Breast epithelium (tissue), 4 donors: Measurements from ENCODE around the gene SMIM5. TPM values are rescaled to one million over a fixed set of nuclear protein-coding genes. Genes with fewer than 3 reads are reported as not detected.

Experiments used
- DNase-seq, 2 donors: peaks; one replicate each; pipeline ENCODE4 v3.0.0-alpha.2; 2019; ENCODE audit warnings: low spot score in 2 of 2
- H3K27ac ChIP-seq, 2 donors: fragments of 200-600 bp; sonication (generic) in 1 of 2; one replicate each; pipeline ENCODE4 v1.5.1; 2016 to 2019; ENCODE audit warnings: mild to moderate bottlenecking in 1 of 2
- H3K27me3 ChIP-seq, 2 donors: fragments of 200-600 bp; sonication (generic) in 1 of 2; one replicate each; pipeline versions ENCODE4 v1.5.1 to v1.6.0; 2017 to 2019; ENCODE audit warnings: control low read depth in 1 of 2, mild to moderate bottlenecking in 1 of 2
- H3K36me3 ChIP-seq: fragments of 200-600 bp; one replicate; pipeline ENCODE4 v1.5.1; 2019
- H3K4me1 ChIP-seq, 2 donors: fragments of 200-600 bp; sonication (generic); one replicate each; pipeline ENCODE4 v1.5.1; 2016 to 2019; ENCODE audit warnings: control low read depth in 1 of 2
- H3K4me3 ChIP-seq, 3 donors: fragments of 200-600 bp; sonication (generic); 1 replicate in 2 of 3; 2 replicates in 1 of 3; pipeline ENCODE4 v1.5.1; 2016 to 2019; ENCODE audit warnings: mild to moderate bottlenecking in 3 of 3, moderate library complexity in 2 of 3
- H3K9me3 ChIP-seq, 2 donors: fragments of 200-600 bp; sonication (generic) in 1 of 2; one replicate each; pipeline ENCODE4 v1.5.1; 2016 to 2019; ENCODE audit warnings: control low read depth in 1 of 2
- CTCF ChIP-seq, 3 donors: fragments of 450-650 bp; IDR thresholded peaks; one replicate each; pipeline ENCODE4 v1.5.1; 2016 to 2017; ENCODE audit warnings: antibody characterized with exemption in 3 of 3, mild to moderate bottlenecking in 3 of 3, moderate library complexity in 3 of 3
- POLR2A ChIP-seq: fragments of 450-650 bp; IDR thresholded peaks from one replicate; pipeline ENCODE4 v1.6.1; 2016; ENCODE audit warnings: antibody characterized with exemption, mild to moderate bottlenecking, moderate library complexity
- POLR2AphosphoS5 ChIP-seq, 3 donors: sonication (generic); formaldehyde crosslinking; IDR thresholded peaks; one replicate each; pipeline ENCODE4 v1.6.1; 2017; ENCODE audit warnings: antibody characterized with exemption in 3 of 3
- intact Hi-C: fragments of 100-400 bp; cut with DNase I; formaldehyde crosslinking; loops from one replicate; pipeline ENCODE4 v1.15.1; 2023; ENCODE audit warnings: low total_unique reads
- total RNA-seq, 3 donors: library from RNA; depleted of rRNA; stranded (reverse); fragments of >200 nt; gene quantifications; one replicate each; pipeline ENCODE4 v1.1.0, GENCODE V29; 2016

Gene SMIM5
- total RNA-seq, 3 donors from 2014 or later = 0.29 to 2.6 (median 0.48) TPM

GRCh38 chr17:75684249-75684648 is 51.0 kb downstream of the SMIM5 start:
- Histone ChIP-seq H3K4me3 (no peak overlapping the region), H3K27me3 (no peaks in the 10 kb centered on the region), H3K9me3 (no peaks in the 10 kb centered on the region), H3K27ac (peak overlapping the region; percentile 82 to 98), H3K36me3 (no peaks in the 10 kb centered on the region), H3K4me1 (peaks cover 13 to 27% of the 10 kb centered on the region in 2 donors)
- no peak for DNase-seq
- intact Hi-C loops = no loop called here
- TF ChIP-seq CTCF (IDR thresholded peaks at IDR 0.05) (no peak), POLR2A (no peak), POLR2AphosphoS5 (IDR thresholded peaks at IDR 0.05) (no peak)

- Histone ChIP-seq H3K4me3 (peak overlapping the region in 1 of 3 donors; percentile 7), H3K36me3 (no peaks in the 10 kb centered on the region), H3K4me1 (peaks cover 9 to 31% of the 10 kb centered on the region in 2 donors), H3K9me3 (no peaks in the 10 kb centered on the region), H3K27ac (peak overlapping the region; percentile 82 to 98), H3K27me3 (no peaks in the 10 kb centered on the region)
- intact Hi-C loops = no loop called here
- TF ChIP-seq CTCF (IDR thresholded peaks at IDR 0.05) (no peak), POLR2AphosphoS5 (IDR thresholded peaks at IDR 0.05) (peak; percentile 11 to 78 (median 67))
- peak in 1 of 2 donors; percentile 97 for DNase-seq
Observed at GRCh38 chr17:75684924-75685323, 51.7 kb downstream of the SMIM5 start.

- intact Hi-C loops = no loop called here
- no peak for DNase-seq
- Histone ChIP-seq H3K9me3 (no peaks in the 10 kb centered on the region), H3K27me3 (no peaks in the 10 kb centered on the region), H3K36me3 (no peaks in the 10 kb centered on the region), H3K4me3 (peak overlapping the region in 1 of 3 donors; percentile 7), H3K27ac (peak overlapping the region; percentile 82 to 98), H3K4me1 (peaks cover 9 to 31% of the 10 kb centered on the region in 2 donors)
- TF ChIP-seq POLR2AphosphoS5 (IDR thresholded peaks at IDR 0.05) = no peak
- no peak for TF ChIP-seq CTCF (IDR thresholded peaks at IDR 0.05)
- no peak for TF ChIP-seq POLR2A
Observed at GRCh38 chr17:75685499-75685898, 52.3 kb downstream of the SMIM5 start.

GRCh38 chr17:75688209-75688825 is 55.1 kb downstream of the SMIM5 start:
- Histone ChIP-seq H3K4me3 (no peak overlapping the region), H3K27me3 (no peaks in the 10 kb centered on the region), H3K36me3 (no peaks in the 10 kb centered on the region), H3K27ac (peak overlapping the region; percentile 94 to 98), H3K9me3 (no peaks in the 10 kb centered on the region), H3K4me1 (peaks cover 9 to 40% of the 10 kb centered on the region in 2 donors)
- TF ChIP-seq CTCF (IDR thresholded peaks at IDR 0.05) (no peak), POLR2A (no peak), POLR2AphosphoS5 (IDR thresholded peaks at IDR 0.05) (no peak)
- no peak for DNase-seq
- intact Hi-C loops = no loop called here

GRCh38 chr17:75689441-75689873 is 56.2 kb downstream of the SMIM5 start:
- Histone ChIP-seq H3K36me3 (no peaks in the 10 kb centered on the region), H3K27me3 (no peaks in the 10 kb centered on the region), H3K4me1 (peaks cover 14 to 45% of the 10 kb centered on the region in 2 donors), H3K4me3 (no peak overlapping the region), H3K27ac (peak overlapping the region; percentile 94 to 98), H3K9me3 (no peaks in the 10 kb centered on the region)
- intact Hi-C loops = no loop called here
- TF ChIP-seq POLR2AphosphoS5 (IDR thresholded peaks at IDR 0.05) = peak in 1 of 3 donors; percentile 48
- TF ChIP-seq CTCF (IDR thresholded peaks at IDR 0.05) = no peak
- TF ChIP-seq POLR2A = no peak
- peak in 1 of 2 donors; percentile 90 for DNase-seq
